Ramos (cell line): Measurements from ENCODE around the gene SECTM1.

Experiments
- in situ Hi-C: fragments of 300-500 bp; cut with MboI; formaldehyde crosslinking; loops from one replicate; pipeline ENCODE4 v1.14.3; 2022; ENCODE audit warnings: low sequenced_read_pairs; ENCODE audit not compliant: unreplicated experiment

SECTM1 gene

DNA sequence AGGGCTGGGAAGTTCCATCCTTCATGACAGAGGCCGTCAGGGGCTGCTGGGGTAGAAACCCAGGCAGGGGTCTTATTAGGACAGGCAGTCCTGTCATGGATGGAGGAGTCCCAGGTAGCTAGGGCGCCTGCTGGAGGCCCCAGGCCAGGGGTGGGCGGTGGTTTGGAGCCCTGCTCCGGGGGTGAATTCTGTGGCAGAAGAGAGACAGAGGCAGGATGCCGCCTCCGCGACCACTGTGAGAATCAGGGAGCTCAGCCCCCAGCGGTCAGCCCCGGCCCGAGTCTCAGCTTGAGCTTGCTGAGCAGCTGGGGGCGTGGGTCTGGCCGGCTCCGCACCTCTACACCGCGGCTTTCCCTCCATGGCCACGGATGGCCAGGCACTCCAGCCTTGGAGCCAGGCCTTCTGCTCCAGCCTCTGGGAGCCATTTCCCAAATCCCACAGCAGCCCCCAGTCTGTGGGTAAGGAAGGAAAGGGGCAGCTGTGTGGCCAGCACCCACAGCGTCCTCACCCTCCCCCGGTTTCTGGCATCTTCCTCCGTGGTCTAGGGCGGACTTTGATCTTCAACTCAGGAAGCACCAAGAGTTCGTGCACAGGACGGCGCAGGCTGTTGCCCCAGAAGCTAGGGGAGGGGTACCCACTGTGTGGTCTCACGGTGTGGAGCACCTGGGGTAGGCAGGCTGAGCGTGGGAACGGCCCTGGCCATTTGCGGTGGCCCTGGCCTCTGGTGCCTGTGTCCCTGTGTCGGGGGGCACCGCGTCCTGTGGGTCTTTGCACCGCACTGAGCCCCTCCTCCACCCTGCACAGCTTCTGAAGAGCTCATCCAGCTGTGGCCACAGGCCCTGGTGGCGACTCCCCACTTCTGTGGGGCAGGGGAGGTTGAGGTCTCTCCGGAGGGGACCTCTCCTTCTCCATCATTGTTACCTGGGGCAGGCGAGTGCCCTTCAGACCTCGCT lies 30.3 kb downstream of the SECTM1 start:
- in situ Hi-C loops: no loop called here

DNA sequence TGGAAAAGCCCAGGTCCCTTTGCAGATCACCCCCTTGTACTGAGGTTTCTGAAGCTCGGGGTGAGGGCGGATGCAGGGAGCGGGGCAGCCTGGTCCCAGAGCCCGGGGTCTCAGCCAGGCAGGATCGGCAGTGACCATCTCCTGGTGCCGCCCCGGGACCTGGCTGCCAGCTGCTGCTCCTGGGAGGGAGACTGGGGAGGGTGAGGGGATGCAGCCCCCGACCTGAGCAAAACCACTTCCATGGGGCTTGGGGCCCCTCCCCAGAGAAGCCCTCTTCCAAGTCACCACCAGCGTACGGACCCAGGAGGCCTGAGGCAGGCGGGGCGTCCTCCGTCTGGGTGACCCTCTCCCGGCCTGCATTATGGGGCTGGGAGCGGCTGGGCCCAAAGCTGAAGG lies 31.0 kb downstream of the SECTM1 start:
- in situ Hi-C loops: no loop called here

DNA sequence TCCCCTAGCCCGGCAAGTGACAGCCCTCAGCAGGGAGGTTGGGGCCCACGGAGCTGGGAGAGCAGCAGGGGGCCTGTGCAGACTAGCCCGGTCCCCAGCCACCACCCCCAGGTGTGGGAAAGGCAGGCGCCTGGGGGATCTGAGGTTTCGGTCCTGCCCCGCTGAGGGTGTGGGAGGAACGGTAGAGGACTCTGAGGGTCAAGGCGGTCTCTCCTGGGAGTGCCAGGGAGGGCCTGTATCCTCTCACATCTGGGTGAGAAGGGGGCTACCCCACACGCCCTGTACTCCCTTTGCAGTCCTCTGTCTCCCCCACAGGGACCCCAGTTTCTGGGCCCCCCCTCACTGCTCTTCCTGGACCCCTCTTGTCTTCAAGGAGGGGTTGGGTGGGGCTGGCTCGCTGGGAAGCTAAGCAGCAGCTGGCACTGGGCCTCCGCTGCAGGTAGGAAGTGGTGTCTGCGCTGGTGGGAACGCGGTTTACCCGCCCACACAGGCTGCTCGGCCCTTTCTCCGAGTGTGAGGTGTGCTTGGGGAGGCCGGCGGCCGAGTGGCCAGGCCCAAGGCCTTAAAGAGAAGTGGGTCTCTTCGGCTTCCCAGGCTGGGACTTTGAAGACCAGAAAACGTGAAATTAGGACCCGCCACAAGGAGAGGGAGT lies 31.5 kb downstream of the SECTM1 start:
- in situ Hi-C loops: no loop called here

DNA sequence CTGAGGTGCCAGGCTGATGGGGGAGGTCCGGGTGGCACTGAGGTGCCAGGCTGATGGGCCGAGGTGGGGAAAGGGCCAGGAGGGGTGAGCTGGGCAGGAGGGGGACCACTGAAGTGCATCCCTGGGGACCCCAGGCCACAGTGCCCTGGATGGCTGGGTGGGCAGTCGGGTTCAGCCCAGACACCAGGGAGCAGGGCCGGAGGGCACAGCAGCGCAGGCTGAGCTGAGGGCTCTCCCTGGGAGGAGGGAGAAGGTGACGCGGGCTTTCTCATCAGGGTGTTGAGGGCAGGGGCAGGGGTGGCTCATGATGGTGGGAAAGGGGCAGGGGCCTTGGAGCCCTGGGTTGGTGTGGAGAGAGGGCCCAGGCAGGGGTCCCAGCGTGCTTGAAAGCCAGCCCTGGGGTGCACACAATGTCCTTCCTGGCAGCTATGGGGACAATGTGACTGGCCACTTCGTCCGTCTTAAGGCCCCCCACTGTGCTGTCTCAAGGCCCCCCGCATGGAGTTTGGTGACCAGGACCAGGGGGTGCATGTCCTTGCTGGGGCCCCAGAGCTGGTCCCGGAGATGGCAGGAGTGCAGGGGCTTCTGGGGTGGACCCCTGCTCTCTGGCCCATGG lies 32.2 kb downstream of the SECTM1 start:
- in situ Hi-C loops: no loop called here

DNA sequence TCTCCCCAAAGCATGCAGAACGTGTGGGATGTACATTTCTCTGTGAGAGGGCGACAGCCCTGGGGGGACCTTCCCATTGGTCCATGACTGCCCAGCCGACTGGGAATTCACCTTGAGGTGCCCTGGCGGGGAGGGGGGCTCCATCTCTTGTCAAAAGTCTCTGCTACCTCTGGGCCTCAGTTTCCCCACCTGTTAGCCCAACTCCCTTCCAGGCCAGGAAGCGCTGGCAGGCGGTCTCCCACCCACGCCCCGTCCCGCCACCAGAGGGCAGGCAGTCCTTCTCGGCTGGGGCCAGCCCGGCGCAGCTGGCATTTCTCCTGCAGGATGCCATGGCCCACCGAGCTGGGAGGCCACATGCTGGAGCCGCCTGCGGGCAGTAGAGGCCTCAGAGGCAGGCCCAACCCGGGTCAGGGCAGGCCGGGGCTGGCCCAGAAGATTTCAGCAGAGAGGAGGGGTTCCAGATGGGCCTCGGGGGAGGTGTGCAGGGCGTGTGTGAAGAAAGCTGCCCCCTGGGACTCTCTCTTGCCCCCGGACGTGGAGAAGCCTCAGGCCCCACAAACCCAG lies 32.8 kb downstream of the SECTM1 start:
- in situ Hi-C loops: no loop called here

DNA sequence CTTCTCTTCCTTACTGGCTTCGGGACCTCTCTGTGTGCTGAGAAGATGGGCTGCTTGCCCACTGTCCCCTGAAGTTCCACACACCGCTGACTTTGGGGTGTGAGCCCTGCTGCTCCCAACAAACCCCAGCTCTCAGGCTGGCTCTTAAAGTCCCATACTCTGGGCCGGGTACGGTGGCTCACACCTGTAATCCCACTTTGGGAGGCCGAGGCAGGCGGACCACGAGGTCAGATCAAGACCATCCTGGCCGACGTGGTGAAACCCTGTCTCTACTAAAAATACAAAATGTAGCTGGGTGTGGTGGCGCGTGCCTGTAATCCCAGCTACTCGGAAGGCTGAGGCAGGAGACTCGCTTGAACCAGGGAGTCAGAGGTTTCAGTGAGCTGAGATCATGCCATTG lies 33.3 kb downstream of the SECTM1 start:
- in situ Hi-C loops: no loop called here

DNA sequence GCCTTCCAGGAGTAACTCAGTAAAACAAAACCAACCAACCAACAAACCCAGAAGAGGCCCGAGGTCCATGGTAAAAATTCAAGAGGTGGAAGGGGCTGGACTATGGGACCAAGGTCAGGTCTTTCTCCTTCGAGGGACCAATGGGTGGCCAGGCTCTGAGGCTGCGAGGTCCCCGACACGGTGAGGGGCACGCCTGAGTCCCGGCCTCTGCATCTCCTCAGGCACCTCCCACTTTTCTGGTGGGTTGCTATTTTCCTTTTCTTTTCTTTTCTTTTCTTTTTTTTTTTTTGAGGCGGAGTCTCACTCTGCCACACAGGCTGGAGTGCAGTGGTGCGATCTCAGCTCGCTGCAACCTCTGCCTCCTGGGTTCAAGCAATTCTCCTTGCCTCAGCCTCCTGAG lies 34.1 kb downstream of the SECTM1 start:
- in situ Hi-C loops: no loop called here

DNA sequence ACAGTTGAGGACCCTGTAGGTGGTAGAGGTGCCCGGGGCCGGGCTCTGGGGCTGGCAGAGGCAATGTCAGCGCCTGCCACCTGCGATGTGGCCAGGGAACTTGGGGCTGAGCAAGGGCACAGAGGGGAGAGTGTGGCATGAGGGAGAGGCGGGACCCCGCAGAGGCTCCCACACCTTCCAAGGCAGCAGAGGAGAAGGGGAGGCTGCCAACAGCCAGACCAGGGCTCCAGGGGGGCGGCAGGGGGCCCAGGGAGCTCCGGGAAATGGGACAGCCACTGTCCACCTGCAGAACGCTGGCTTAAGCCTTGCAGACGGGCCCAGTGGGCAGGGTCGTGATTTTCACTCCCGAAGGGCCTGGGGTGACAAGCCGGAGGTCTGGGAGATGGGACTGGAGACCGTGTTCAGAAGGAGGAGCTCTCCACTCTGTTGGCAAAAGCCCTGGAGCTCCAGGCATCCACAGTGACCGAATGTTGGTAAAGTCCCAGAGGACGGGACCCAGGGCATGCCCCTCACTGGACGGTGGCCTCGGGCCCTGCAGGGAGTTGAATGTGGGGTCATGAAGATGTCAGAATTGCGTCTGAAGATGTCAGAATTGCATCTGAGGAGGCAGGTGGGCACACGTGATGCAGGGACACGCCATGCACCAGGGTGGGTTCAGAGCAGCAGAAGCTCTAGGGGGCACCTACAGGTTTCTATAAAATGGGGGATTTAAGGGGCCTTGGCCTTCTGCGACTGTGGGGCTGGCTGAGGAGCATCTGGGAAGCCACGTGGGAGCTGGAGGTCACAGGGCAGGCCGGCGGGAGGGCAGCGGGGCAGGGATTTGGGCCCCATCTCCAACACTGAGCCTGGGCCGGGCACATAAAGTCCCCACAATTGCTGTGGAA lies 34.8 kb downstream of the SECTM1 start:
- in situ Hi-C loops: no loop called here

DNA sequence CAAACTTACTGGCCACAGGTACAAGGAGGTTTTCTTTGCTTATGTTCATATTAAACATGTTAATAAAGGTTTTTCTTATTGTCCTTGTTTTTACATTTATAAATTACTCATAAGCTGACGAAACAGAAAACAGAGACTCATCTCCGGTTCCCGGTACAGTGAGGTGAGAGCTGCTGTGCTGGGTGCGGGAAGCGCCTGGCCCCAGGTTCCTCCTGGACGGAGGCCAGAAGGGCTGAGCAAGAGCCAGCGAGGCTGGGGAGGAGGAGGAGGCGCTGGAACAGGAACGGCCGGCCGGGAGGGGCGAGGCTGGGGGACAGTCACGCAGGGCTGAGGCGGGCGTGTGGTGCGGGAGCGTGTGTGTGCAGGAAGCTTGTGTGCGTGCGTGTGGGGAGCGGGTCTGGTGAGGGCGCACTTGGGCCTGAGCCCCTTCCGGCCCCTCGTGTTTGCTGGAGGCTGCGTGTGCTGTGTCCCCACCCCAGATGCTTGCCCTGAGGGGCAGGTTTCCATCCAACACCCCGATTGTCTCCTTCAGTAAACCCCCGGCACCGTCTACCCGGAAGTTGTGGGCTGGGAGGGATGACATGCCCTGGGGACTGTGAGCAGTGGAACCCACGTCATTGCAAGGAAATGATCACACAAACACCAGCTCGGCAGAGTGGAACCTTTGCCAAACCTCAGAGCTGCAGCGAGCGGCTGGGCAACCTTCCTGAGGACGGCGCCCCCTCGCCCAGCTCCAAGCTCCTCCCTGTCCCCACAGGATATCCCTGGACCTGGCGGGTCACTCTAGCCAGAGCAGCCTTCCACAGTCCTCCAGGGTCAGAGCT lies 35.6 kb downstream of the SECTM1 start:
- in situ Hi-C loops: no loop called here

DNA sequence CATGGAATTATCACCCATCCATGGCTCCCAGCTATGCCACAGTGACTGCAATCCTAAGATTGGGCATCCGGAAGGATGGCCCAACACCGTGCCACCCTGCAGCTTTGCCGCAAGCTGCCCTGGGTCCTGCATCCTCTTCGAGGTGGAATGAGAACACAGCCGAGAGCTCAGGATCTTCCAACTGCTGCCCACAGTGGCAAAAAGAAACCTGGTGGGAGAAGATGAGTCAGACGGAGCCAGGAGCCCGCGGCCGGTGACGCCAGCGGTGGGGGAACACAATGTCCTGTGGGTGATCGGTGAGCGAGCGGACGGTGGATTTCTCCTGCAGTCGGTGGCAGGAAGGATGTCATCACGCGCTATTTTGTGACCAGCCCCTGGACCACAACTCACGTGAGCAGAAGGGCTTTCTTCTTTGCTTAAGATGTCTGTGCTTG lies 36.3 kb downstream of the SECTM1 start:
- in situ Hi-C loops: no loop called here

DNA sequence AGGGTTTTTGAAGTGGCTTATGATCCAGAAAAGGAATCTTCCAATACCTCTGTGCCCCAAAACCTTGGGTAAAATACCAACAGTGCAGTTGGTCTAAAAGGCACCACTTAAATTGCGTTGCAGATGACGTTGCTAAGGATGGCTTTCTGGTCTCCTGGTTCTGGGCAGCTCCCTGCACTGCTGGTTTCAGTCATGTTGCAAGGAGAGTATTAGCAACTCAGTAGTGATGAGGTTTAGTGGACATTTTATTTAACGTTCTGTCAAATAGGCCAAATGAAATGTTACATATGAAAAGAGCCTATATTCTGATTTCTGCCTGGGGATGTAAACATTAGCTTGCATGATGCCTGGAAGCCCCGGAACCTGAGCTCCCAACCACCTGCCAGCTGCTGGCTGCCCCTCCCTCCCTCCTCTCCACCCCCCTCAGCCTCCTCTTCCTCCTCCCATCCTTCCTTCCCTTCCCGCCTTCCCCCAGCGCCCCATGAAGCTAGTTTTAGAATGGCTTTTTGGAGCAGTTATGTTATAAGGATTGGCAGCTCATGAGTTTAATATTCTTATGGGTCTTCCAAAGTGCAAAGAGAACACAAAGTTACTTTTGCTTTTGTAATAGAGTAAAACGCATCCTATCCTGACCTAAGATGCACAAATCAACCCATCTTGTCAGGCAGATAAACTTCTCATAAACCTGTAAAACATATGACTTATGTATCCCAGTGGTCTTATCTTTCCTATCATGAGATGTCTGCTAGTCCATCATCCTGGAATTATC lies 36.9 kb downstream of the SECTM1 start:
- in situ Hi-C loops: no loop called here

DNA sequence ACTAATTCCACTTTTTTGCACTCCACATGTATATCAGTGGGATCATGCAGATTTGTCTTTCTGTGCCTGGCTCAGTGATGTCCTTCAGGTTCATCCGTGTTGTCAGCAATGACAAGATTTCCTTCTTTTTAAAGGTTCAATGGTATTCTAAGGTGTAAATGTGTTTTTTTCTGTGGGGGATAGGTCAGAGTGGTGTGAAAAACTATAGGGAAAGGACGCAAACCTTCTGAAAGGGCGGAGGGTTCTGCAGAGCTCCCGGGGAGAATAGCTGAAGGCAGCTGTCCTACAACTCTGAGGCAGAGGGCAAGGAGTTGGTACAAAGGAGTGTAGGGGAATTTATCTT lies 38.1 kb downstream of the SECTM1 start:
- in situ Hi-C loops: no loop called here

DNA sequence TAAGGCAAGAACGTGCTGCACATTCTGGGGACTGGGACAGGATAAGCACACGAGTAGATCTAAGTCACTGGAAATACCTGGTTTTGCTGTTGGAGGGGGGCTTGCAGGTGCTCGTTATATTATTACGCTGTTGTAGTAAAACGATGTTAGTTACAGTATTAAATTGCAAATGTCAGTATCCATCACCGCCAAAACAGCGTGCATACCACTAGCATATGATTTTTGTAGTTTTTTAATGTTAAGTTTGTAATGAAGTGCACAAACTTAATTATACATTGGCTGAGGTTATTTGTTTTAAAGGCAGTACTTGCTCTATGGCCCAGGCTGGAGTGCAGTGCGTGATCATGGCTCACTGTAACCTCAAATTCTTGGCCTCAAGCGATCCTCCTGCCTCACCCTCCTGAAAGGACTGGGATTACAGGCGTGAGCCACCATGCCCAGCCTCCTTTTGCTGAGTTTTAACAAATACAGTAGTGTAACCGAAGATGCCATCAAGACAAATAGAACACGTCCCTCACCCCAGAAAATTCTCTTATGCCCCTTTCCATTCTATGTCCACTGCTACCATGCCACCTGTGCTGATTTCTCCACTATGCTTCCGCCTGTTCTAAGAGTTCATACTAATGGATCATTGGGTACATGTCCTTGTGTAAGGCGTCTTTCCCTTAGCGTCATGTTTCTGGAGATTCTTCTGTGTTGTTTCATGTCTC lies 39.3 kb downstream of the SECTM1 start:
- in situ Hi-C loops: no loop called here

DNA sequence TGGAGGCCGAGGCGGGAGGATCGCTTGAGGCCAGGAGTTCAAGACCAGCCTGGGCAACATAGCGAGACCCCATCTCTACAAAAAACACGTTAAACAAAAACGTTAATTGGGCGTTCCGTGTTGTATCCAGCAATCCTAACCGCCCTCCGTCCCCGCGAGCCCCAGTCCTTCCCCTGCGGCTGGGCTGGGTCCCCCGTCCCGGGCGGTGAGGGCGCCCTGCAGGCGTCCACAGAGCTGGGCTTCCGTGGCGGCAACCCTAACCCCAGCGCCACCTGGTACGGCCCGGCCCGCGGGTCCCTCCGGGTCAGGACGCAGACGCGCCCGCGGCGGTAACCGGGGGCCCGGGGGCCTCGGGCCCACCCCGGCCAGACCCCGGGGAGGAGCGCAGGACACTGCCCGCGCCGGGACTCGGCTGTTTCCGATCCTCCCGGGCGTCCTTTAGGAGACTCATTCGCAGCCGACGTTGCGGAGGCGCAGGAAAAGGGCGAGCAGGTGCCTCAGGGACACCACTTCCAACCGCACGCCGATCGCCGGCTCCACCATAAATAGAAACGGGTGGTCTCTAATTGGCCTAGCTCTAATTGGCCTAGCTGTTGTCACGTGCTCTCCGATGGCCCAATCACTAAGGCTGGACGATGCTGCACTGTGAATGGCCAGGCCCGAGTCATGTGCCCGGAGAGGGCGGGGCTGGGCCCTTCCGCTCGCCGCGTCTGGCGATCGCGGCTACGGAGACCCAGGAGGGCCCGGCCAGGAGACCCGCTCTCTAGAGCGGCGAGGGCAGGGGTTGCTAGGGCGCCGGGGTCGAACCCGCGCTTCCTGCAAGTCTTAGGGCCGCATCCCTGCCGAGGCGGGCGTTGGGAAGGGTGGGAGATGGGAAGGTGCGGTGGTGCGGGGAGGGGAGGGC lies 41.1 kb downstream of the SECTM1 start:
- in situ Hi-C loops: no loop called here

DNA sequence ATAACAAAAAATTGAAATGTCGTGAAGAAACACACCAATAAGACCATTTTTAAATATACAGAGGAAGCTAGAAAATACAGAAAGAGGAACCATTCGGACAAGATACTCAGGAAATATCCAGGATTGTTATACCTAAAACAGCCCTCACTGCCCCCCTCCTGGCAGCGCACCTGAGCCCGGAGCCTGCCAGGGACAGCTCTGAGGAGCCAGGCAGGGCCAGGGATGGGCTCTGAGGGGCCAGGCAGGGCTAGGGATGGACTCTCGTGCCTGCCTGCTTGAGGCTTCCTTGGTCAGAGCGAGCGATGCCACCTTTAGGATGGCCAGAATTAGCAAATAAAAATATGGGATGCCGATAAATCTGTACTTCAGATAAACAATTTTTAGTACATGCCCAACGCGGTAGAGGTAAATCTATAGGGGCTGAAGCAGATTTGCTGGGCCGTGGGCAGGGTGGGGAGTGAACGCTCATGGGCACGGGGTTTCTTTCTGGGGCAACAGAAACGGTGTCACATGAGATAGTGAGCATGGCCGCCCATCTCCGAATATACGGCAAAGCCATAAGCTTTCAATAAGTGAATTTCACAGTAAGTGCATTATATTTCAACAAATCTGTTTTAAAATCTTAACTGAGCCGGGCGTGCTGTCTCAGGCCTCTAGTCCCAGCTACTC lies 41.9 kb downstream of the SECTM1 start:
- in situ Hi-C loops: no loop called here
